KBM-7 (cell line): ENCODE measurements around the gene MRPL27.
"Not testable (repeated sequence)": the region's sequence is repeated elsewhere in the genome, so short reads cannot be mapped to it uniquely, and the experiment has no call there.

Experiments used
- DNase-seq: peaks from one replicate; pipeline ENCODE4 v3.0.0-alpha.2; 2015
- in situ Hi-C: fragments of 300-500 bp; cut with MboI; formaldehyde crosslinking; loops from 2 replicates; pipeline ENCODE4 v1.14.3; 2020; ENCODE audit warnings: low sequenced_read_pairs, low pct_unique_long_range_greater_than_20kb, mixed read lengths

Gene MRPL27

DNA sequence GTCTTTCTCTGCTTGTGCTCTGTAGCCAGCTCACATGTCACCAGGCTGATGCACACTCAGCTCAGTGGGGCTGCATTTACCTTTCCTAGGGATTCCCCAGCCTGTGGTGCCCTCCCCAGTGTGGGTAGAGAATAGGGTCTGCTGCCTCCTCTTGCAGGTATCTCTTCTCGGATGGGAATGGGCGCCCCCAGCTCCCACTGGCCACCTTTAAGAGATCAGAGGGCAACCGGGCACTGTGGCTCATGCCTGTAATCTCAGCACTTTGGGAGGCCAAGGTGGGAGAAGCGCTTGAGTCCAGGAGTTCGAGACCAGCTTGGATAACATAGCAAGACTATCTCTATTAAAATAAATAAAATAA, 23.8 kb downstream of the MRPL27 start:
- no peak for DNase-seq
- in situ Hi-C loops, result no loop called here

DNA sequence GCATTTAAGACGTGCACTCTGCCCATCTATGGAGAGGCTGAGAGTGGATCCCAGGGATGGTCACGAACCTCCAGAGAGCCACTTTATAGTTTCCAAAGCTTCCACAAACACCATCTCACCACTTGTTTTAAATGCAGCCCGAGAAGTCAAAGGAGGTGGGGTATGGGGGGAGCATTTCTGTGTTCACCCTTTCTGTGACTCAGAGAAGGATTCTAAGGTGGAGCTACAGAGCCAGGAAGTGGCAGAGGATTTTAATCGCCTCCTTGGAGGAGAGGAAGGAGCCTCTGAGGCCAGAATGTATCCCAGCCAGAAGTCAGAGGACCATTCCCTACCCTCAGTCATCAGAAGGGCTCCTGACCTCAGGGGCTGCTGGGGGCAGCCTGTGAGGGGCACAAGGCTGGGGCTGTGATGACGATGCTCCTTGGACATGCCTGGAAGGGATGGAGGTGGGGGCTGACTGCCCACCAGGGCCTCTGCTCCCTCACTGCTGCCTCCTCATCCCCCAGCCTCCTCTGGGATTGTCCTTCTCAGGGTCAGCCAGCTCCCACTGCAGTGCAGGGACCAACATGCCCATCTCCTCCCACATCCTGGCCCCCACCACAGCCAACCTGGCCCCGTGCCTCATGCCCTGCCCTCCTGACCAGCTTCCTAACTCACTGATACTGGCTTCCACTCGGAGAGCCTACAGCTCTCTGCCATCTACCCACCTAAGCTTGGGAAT, 24.3 kb downstream of the MRPL27 start:
- in situ Hi-C loops, result no loop called here
- DNase-seq, result no peak

DNA sequence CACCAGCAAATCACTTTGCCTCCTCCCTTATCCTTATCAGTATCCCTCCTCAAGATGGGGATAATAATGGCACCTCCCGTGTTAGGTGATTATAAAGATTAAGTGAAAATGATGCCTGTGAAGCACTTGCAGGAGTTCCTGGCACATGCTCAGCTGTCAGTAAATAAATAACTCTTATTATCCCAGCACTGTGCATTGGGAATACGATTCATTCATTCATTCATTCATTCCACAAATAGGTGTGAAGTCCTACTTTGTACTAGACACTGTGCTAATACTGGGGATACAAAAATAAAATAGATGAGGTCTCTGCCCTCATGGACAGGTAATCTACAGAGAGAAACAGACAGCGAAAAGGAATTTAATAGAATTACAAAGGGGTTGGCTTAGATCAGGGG, 25.1 kb downstream of the MRPL27 start:
- in situ Hi-C loops, result no loop called here
- DNase-seq, result no peak

DNA sequence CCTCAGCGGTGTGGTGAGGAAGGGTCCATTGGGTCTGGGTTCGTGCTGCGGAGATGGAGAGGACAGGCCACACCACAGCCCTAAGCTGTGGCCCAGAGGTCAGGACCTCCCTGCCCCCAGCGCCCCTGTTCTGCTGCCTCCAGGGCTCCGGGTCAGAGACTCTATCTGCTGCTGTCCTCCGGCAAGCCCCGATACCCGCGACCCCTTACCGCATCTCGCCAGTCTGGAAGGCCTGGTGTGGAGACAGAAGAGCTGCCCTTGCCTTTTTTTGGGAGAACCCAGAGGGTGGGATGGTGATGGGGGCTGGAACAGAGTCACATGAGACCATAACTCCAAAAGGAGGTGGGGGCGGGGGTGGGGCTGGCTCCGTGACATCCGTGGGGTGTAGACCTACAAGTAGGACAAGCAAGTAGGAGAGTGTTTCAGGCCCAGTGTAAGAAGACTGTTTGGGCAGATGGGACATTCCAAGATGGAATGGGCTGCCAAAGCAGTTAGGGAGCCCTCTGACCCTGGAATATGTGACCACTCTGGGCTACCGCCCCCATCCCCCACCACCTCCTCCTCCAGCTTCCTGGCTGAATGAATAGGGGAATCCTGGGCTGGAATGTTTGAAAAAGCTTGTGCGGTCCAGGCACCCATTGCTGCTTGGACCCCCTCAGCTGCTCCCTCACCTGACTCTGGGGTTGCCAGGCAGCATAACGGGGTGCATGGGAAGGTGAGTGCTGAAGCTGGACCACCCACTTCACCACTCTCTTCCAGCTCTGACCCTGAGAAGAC, 25.7 kb downstream of the MRPL27 start:
- no peak for DNase-seq
- in situ Hi-C loops, result no loop called here

DNA sequence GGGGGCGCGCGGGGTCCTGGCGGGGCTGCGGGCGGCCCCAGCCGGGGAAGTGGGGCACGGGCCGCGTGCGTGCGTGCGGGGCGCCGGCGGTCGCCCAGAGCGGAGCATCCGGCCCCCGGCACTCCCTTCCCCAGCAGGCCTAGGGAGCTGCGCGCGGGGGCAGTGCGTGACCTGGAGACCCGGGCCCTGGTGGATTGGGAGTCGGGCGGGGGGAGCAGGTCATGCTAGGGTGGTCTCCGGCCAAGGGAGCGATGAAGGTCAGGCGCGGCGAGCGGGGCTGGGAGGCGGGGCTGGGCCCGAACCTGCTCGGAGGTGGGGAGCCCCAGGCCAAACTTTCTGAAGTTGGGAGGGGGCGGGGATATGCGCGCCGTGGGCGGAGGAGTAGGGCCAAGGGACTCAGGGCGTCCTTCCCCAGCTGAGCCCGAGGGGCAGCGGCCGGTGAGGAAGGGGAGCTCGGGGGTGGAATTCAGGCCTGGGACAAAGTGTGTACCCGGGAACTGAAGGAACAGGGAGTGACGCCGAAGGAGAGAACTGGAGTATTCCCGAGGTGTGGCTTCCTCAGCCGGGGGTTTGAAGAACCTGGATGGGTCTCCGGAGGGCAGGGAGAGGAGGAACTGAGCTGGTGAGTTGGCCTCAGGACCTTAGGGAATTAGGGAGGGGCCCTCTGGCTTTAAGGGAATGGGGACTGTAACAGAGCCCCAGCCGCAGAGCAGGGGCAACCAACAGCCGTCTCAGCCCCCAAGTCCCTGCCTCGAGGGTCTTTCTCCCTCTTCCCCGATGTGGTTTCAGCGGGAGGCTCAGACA, 26.5 kb downstream of the MRPL27 start:
- in situ Hi-C loops, result no loop called here
- DNase-seq, result peak; percentile 39

DNA sequence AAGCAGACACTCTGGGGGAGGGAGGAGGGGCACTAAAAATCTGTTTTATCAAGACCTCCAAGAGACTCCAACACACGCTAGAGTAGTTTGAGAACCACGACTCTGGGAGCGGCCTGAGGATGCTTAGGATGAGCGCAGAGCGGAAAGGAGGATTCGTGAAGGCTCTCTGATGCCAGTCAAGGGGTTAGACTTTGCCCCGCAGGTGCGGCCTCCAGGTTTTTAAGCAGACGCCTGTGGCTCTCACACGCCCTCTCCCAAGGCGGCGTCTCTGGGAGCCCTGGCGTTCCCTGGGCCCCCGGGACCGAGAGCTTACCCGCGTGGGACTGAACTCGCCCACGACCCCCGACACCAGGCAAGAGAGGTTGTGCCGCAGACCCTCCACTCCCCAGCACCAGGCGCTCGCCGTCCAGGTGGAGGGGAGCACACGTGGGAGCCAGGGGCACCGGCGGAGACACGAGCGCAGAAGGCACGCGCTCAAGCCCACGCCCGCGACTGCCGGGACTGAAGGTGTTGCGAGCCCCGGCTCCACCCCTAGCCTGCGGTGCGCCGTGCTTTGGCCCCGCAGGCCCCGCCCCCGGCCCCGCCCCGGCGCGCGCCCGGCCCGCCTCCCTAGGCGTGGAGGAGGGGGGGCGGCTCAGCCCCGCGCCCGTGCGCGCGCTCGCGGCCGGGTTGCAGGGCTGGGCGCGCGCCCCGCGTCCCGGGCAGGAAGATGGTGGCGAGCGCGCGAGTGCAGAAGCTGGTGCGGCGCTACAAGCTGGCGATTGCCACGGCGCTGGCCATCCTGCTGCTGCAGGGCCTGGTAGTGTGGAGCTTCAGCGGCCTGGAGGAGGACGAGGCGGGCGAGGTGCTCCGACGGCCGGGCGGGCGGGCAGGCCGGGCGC, 27.3 kb downstream of the MRPL27 start, which contains the start of gene XYLT2:
Gene XYLT2 (plus strand): TSS at position 695 of the 881 bp plus-strand sequence. CDS start 15 bp downstream, at position 710.
- DNase-seq, result peak; percentile 76
- in situ Hi-C loops, result no loop called here

DNA sequence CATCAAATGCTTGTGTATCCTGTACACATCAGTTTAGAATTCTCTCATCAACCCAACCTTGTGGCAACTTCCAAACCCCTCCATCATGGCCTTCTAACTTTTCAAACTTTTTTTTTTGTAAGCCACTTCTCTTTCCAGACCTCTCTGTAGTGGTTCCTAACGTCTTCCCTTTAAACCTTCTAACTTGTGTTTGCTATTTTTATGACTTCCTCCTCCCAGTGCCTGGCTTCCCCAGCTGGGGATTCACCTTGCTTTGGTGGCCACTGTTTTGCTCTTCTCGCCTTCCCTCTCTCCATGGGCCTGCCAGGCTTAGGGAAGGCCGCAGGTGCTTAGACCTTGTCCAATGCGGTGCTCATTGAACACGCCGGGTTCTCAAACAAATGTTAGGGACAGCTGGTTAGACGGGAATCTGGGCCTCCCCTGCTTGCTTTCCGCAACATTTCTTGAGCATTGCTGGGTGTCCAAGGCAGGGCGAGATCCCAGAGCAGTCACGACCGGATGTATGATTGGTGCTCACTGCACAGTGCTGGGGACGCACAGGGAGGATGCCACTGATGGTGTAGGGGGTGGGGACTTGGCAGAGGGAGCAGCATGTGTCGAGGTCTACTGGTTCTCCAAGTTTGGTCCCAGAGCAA, 28.1 kb downstream of the MRPL27 start:
- DNase-seq, result peak; percentile 70
- in situ Hi-C loops, result no loop called here

DNA sequence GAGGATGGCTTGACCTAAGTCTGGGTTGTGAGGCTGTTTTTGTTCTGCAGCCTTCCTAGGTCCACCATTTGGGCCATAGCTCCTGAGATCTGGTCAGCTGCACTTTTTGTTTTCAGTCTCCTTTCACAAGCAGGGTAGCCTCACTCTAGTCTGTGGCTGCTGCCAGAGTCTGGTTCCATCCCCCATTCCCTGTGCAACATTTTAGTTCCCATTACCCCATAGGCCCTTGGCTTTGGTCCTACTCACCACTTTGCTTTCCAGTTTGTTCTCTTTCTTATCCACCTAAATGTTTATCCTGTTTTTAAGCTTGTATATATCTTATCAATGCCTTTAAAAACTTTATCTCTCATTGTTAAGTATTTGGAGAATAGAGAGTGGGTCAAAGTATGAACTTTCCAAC, 33.6 kb downstream of the MRPL27 start:
- DNase-seq, result no peak
- in situ Hi-C loops, result no loop called here

DNA sequence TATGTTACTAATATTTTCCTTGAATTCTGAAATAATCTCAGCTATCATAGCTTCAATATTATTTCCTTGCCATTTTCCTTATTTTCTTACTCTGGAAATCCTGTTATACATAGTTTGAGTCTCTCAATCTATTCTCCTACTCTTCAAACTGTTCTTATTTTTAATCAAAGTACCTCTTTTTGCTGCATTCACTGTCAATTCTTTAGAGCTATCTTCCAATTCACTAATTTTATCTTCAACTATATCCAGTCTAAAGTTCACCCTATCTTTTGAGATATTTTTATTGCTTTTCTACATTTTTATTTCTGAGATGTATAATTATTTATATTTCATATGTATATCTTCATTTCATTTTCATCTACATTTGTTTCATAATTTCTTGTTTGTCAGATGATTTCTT, 34.3 kb downstream of the MRPL27 start:
- in situ Hi-C loops, result no loop called here
- no peak for DNase-seq

DNA sequence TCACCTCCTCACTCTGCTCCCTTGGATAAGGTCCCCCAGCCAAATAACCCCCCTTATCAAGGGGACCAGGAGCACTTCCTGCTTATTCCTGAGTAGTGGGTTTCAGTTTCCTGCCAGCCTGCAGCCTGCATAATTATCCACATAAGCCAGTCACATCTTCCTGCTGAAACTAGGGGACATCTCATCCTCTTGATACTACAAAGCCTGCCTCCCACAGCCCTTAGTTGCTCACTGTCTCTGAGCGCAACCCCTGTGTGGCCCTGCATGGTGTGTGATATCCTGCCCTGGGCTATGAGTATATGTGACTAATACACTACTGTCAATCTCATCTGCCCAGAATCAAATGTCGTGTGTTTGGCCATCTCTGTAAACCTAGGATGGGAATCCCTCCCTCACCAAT, 35.0 kb downstream of the MRPL27 start:
- in situ Hi-C loops, result no loop called here
- DNase-seq, result no peak

DNA sequence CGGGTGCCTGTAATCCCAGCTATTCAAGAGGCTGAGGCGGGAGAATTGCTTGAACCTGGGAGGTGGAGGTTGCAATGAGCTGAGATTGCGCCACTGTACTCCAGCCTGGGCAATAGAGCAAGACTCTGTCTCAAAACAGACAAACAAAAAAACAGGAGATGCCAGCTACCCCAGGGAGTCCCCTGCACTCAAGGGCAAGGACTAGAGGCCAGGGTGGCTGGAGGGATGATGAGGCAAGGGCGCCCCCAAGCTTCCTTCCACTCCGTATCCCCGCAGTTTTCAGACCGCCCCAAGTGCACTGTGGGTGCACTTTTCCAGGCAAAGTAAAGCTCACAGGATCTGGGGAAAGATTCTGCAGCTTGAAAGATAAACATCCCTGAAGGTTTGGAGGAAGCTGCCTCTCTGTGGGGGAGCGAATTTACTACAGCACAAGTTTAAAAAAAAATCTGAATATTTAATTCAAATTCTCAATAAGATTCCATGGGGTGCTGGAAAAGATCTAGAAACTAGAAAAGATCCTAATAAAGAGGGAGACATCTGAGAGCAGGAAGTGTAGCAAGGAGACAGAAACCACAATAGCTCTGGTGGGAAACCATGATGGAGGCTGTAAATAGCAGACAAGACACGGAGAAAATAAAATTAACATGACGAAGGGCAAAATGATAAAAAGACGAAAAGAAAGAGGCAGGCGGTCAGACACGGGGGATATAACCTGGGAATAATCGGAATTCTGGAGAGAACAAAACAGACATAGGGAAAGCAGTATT, 39.5 kb downstream of the MRPL27 start:
- DNase-seq, in situ Hi-C loops: not testable (repeated sequence)

DNA sequence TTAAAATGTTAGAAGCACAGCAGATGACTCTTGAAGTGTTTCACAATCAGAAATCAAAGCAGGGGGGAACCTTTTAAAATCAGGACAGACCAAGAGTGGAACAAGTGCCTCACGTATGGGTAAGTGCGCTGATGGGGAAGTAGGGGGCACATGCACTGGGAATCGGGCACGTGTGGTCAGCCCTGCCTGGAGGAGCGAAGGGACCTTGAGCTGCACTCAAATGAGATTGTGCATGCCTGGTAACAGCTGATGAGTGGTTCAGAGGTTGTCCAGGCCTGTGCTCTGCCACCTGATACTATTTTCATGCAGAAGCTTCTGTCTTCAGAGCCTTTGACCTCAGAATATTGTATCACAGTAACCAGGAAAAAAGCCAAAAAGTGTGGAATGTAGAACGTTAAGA, 40.8 kb downstream of the MRPL27 start:
- in situ Hi-C loops, result no loop called here
- no peak for DNase-seq

DNA sequence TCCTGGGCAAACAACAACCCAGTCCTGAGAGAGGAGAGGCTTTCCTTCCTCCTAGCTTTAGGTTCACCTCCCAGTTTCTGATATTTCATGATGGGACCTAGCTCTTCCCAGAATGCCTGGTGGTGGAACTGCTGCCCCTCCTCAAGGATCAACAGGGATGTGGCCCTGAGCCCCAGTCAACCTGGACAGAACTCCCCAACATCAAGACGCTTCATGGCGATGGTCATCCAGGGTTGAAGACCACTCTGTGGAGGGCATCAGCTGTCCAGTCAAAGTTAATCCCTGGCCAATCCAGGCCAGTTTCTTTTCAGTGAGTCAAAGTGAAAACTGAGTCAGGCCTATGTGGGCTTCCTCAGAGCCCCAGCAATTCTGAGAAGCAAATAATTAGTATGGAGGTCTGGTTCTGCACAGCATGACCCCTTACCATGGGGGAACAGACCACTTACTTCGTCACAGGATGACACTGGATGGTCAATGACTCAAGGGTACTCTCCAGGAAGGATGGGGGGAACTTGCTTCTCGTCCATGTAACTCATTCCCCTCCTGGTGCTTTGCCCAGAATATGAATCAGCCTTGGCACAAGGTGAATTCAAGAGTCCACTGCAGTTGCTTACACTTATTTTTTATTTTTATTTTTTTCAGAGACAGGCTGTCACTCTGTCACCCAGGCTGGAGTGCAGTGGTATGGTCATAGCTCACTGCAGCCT, 41.7 kb downstream of the MRPL27 start:
- in situ Hi-C loops, result no loop called here
- no peak for DNase-seq

DNA sequence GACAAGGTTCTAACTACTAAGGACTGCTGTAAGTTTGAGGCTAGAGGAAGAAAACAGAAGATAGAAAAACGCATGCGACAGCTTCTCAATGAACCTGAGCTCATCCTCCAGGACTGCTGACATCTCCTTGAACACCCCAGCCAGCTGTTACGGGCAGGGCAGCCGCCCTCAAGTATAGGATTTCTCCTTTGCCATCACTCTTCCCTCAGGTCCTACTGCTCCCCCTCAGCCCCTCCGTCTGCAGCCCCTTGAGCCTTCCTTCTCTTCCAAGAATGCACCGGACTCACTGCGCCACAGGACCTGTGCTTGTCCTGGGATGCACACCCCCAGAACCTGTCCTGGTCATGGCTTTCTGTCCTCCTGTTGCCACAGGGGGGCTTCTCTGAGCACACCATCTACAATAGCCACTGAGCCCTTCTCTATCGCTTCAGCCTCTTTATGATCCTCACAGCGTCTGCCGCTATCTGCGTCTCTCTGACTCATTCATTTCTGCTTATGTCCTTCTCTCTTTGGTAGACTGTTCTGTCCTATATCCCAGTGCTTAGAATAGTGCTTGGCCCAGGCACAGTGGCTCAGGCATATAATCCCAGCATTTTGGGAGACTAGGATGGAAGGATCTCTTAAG, 42.7 kb downstream of the MRPL27 start:
- in situ Hi-C loops, result no loop called here

DNA sequence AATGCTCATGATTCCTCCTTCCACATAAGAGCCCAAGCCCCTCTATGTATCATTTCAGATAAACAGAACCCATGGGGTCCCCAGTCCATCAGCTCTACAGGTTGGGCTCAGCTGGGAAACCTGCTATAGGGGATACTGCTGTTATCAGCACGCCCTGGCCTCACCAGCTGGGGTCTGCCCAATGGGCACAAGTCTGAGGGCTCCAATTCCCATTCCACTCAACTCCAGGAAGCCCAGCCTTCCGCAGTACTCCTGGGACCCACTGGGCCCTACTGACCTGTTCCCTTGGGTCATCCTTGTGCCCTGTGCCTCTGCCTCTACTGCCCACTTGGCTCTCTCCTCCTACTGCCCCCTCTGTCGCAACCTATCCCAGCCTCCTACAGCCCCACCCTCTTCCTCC, 43.3 kb downstream of the MRPL27 start:
- DNase-seq, result no peak
- in situ Hi-C loops, result no loop called here

More for the DNA sequence above, 42.7 kb downstream of the MRPL27 start:
- DNase-seq, result no peak

DNA sequence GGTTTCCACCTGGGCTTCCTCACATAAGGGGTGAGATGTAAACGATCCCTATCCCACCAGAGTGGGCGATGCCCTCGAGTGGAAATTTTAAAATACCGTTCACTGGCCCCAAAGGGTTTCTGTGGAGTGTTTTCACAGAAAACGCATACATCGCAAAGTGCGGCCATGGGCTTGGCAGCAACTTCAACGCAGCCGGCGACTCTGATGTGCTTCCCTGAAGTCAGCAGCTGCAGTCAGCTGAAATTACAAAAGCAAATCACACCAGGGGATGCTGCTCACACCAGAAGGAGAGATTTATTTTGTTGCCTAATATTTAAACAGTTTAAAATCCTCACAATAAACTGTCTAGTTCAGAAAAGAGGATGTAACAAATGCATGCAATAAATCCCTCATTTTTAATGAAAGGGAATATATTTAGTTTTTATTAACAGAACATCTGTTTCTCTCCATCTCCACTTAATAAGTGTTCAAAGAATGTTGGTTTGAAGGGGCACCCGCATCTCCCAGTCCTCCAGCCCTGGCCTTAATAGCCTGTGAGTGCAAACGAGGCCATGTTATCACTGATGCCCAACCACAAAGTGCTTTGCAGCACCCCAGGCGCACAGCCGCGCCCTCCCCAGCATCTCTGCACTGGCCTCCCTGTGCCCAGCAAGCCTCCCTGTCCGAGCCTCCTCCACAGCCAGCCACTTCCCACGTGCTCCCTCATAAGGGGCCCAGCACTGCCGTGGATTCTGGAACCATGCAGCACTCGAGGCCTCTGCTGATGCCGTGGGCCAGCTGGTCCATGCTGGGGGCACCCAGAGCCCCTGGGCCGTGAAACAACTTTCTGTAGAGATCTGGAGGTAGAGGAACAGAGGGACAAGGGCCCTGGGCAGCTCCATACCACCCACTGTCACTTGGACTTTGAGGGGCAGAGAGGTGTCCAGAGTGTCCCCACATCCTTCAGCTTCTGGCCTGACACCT, 44.3 kb downstream of the MRPL27 start:
- in situ Hi-C loops, result no loop called here

More for the DNA sequence above, 44.3 kb downstream of the MRPL27 start:
- DNase-seq, result no peak
